GM20000 (cell line): ENCODE measurements around the gene PTPRN2.

Source experiments
- DNase-seq: peaks from one replicate; pipeline ENCODE4 v3.0.0; 2012; ENCODE audit warnings: low spot score
- TF ChIP-seq, protein P1 (sequence below): IDR thresholded peaks from 2 replicates; pipeline ENCODE4 v1.5.1; 2012; ENCODE audit warnings: mild to moderate bottlenecking, control low read depth; ENCODE audit errors: extremely low read depth, missing control alignments

The PTPRN2 gene

DNA sequence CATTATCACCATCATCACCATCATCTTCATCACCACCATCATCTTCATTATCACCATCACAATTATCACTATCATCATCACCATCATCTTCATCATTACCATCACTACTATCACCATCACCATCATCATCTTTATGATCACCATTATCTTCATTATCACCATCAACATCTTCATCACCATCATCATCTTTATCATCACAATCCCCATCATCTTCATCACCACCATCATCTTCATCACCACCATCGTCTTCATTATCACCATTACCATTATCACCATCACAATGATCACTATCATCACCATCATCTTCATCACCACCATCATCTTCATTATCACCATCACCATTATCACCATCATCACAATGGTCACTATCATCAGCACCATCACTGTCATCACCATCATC lies 621.1 kb downstream of the PTPRN2 start:
- TF ChIP-seq, protein P1, sequence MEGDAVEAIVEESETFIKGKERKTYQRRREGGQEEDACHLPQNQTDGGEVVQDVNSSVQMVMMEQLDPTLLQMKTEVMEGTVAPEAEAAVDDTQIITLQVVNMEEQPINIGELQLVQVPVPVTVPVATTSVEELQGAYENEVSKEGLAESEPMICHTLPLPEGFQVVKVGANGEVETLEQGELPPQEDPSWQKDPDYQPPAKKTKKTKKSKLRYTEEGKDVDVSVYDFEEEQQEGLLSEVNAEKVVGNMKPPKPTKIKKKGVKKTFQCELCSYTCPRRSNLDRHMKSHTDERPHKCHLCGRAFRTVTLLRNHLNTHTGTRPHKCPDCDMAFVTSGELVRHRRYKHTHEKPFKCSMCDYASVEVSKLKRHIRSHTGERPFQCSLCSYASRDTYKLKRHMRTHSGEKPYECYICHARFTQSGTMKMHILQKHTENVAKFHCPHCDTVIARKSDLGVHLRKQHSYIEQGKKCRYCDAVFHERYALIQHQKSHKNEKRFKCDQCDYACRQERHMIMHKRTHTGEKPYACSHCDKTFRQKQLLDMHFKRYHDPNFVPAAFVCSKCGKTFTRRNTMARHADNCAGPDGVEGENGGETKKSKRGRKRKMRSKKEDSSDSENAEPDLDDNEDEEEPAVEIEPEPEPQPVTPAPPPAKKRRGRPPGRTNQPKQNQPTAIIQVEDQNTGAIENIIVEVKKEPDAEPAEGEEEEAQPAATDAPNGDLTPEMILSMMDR, result no peak
- no peak for DNase-seq

DNA sequence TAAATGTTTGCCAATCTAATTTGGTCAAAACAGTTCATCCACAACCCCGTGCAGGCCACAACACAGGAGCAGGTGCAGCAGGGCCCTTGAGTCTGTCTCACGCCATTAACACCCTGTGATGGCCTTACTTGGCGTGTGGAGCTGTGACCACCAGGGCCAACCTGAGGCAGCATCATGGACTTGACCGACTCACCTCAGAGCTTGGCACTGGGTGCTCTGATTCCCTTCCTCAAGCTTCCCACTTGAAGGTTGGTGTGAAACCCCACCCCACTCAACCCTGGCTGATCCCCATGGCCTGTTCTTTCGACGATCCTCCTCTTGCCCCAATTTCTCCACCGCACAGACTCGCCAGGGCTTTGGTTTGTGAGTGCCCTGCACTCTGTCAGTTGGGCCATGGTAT lies 623.1 kb downstream of the PTPRN2 start:
- TF ChIP-seq, protein P1, result no peak
- DNase-seq, result no peak

DNA sequence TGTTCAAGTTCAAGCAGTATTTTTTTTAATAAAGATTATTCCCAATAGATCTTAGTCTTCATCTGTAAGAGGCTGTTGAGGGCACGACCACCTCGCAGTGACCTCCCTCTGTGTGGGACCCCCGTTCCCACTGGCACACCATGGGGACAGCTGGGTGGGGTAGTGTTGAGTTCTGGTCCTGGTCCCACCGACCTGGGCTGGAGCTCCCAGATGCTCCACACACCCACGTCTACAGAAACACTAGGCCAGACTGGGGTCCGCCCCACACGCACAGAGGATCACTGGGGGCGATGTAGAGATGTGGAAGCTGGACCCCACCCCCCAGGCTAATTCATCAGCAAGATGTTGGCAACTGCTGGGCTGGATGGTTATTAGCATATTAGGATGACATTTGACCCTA lies 623.6 kb downstream of the PTPRN2 start:
- TF ChIP-seq, protein P1, result no peak
- no peak for DNase-seq

DNA sequence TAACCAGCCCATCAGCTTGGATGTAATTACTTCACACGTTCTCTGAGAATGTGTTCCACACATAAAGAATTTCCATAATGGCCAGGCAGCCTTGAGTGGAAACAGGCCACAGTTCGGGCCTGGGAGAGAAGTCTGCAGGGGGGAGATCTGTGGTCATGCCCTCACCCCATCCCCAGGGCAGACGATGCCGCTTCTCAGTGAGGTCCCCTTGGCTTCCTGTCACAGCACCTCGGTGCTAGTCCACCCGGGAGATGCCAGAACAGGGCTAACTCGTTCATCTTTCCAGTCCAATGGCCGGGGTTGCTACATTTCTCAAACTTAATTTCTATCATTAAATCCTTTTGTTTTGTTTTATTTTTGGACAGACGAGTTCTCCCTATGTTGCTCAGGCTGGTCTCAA lies 624.1 kb downstream of the PTPRN2 start:
- TF ChIP-seq, protein P1, result no peak
- DNase-seq, result no peak

DNA sequence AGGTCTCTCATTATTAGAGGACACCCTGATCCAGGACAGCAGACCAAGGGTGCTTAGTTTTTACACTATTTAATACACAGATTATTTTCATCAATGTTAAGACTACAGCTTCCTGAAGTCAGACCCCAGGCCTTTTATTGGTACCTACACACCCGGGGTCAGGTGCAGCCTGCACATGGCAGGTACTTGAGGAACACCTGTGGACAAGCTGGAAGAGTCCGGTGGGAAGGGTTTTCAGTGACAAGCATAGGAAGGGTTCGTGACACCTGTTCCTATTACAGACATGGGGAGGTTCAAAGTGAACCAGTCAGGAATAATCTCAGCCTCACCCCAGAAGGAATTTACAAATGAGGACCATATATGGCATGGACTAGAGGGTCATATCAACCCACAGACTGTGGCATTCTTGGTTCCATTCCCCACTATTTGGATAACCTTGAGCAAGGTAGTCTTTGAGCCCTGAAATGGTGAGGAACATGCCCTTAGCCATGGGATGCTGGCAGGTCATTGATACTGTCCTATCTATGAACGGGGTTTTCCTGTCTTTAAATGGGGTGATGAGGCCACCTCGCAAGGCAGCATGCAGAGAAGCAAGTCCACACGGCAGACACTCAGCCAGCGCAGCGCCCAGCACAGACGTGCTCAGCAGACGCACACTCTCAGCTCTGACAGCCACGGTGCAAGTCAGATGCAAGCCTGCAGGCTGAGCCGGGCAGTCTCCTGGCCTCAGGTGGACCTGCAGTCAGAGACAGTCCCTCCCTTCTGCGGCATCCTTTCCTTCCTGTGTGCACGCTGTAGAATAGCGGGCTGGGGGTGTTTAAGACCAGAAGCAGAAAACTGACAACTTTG lies 624.9 kb downstream of the PTPRN2 start:
- DNase-seq, result no peak
- TF ChIP-seq, protein P1, result no peak

DNA sequence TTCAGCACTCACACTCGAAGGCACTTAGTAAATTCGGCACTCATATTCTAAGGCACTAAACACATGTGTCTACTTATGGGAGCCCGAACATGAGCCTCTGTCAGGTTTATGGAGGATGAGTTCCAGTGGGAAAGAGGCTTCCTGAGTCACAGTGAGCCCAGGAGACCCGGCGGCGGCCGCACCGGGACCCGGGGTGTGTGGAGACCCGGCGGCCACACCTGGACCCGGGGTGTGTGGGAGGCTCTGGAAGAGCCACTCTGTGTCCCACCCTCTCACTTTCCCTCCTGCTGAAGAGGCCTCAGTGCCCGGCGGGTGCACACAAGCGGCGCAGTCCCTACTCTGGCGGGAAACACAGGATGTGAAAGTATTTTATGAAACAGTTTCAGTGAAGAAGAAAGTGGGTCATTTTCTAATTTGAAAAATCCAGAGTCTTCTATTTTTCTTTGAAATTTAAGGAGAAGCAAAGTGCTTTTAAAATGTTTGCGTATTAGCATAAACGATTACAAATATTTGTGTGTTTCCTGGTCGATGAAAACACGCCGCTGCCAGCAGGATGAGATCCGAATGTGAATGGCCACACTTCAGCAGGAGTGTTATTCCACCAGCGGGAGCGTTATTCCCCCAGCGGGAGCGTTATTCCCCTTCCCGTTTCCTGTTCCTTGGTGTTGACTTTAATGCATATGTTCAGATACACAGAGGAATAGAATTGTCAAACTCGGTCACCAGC lies 625.7 kb downstream of the PTPRN2 start:
- TF ChIP-seq, protein P1, result no peak
- DNase-seq, result no peak

DNA sequence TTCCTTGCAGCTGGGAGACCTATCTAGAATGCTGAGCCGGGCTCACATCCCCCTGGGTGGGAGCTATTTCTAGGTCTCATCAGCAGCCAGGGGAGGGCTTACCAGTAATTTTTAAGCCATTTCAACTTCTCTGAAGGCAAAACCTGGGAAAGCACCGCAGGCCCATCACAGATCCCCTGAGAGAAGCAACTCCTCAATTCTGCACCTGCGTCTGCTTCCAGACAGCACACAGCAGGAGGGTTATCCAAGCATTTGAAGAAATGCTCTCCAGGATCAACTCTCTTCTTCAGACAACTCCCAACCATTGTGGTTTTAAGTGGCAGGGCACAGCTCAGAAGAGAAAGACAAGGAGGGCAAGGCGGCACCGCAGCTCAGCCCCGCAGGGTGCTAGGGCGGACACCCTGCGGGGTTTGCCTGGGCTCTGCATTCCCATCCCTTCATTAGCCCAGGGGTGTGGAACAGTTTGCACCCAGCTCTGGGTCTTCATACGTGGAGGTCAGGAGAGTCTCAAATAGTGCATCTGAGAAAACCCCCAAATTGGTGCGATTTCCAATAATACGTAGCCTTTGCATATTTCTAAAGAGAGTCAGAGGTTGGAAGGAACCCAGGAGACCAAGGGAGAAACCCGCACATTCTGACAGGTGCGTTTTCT lies 632.1 kb downstream of the PTPRN2 start:
- TF ChIP-seq, protein P1, result no peak
- DNase-seq, result no peak
